ENCODE measurements around the gene CTBP2. TPM values are rescaled to one million over a fixed set of nuclear protein-coding genes. Genes with fewer than 3 reads are reported as not detected.

The CTBP2 gene
- total RNA-seq, 2 donors from 2014 or later = 26.0 to 36.0 TPM

- H3K4me3 ChIP-seq = no peak overlapping the region
- H3K9me3 ChIP-seq = no peaks in the 10 kb centered on the region
- TF ChIP-seq, protein P1, sequence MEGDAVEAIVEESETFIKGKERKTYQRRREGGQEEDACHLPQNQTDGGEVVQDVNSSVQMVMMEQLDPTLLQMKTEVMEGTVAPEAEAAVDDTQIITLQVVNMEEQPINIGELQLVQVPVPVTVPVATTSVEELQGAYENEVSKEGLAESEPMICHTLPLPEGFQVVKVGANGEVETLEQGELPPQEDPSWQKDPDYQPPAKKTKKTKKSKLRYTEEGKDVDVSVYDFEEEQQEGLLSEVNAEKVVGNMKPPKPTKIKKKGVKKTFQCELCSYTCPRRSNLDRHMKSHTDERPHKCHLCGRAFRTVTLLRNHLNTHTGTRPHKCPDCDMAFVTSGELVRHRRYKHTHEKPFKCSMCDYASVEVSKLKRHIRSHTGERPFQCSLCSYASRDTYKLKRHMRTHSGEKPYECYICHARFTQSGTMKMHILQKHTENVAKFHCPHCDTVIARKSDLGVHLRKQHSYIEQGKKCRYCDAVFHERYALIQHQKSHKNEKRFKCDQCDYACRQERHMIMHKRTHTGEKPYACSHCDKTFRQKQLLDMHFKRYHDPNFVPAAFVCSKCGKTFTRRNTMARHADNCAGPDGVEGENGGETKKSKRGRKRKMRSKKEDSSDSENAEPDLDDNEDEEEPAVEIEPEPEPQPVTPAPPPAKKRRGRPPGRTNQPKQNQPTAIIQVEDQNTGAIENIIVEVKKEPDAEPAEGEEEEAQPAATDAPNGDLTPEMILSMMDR (IDR thresholded peaks at IDR 0.05) = no peak
- no peaks in the 10 kb centered on the region for H3K36me3 ChIP-seq
- peaks cover 0 to 69% of the 10 kb centered on the region in 2 donors for H3K4me1 ChIP-seq
- no peaks in the 10 kb centered on the region for H3K27me3 ChIP-seq
- no peak overlapping the region for H3K27ac ChIP-seq
- no peak for DNase-seq (ENCODE audit: low spot score)
Measured at GRCh38 chr10:125141860-125142484, 18.4 kb downstream of the CTBP2 start.

- H3K9me3 ChIP-seq = no peaks in the 10 kb centered on the region
- H3K27me3 ChIP-seq = no peaks in the 10 kb centered on the region
- H3K36me3 ChIP-seq = no peaks in the 10 kb centered on the region
- TF ChIP-seq, protein P1 (IDR thresholded peaks at IDR 0.05) = no peak
- peaks cover 0 to 69% of the 10 kb centered on the region in 2 donors for H3K4me1 ChIP-seq
- DNase-seq (ENCODE audit: low spot score) = no peak
- no peak overlapping the region for H3K27ac ChIP-seq
- no peak overlapping the region for H3K4me3 ChIP-seq
Measured at GRCh38 chr10:125141150-125141859, 19.1 kb downstream of the CTBP2 start.

GRCh38 chr10:125140151-125140550 is 20.2 kb downstream of the CTBP2 start:
- no peaks in the 10 kb centered on the region for H3K9me3 ChIP-seq
- no peaks in the 10 kb centered on the region for H3K27me3 ChIP-seq
- H3K36me3 ChIP-seq = no peaks in the 10 kb centered on the region
- no peak for DNase-seq (ENCODE audit: low spot score)
- no peak overlapping the region for H3K27ac ChIP-seq
- TF ChIP-seq, protein P1 (IDR thresholded peaks at IDR 0.05) = no peak
- H3K4me3 ChIP-seq = no peak overlapping the region
- H3K4me1 ChIP-seq = peaks cover 0 to 70% of the 10 kb centered on the region in 2 donors

DNA sequence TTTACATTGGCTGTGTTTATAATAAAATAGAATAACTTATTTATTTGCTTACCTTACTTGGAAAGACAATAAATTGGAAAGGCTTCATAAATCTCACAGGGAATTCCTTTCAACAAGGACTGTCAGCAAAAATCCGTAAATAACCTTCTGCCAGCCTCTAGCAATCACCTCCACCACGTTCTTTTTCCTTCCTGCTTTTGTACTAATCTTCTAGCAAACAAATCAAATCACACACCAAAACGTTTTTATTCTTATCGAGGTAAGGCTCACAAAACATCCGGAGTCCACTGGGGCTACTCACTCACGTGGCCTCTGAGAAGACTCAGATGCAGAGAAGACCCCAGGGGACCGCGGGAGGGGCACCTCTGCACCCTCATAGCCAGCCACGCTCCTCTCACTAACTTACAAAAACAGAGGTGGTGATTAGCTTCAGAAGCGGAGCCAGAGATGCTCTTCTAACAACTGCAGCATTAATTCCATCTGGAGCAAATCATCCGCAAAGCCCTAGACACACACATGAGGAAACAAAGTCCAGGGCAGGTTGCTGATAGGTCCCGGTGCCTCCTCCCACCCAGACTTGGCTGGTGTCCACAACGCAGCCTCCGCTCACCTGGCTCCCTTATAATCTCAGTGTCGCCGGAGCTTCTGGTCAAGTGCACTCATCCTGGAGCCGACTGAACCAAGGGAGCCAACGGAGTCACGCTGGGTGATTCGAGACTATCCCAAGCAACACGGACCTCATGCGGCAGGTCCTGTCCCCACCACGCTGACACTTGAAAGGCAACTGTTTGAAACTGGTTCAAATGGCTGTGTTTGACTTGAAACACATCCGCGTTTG is 22.5 kb downstream of the CTBP2 start:
- no peak overlapping the region for H3K4me3 ChIP-seq
- H3K9me3 ChIP-seq = no peaks in the 10 kb centered on the region
- H3K27me3 ChIP-seq = no peaks in the 10 kb centered on the region

GRCh38 chr10:125136087-125136486 is 24.3 kb downstream of the CTBP2 start:
- no peak for DNase-seq (ENCODE audit: low spot score)
- peaks cover 0 to 55% of the 10 kb centered on the region in 2 donors for H3K4me1 ChIP-seq
- H3K36me3 ChIP-seq = no peaks in the 10 kb centered on the region
- no peaks in the 10 kb centered on the region for H3K9me3 ChIP-seq
- H3K27me3 ChIP-seq = no peaks in the 10 kb centered on the region
- no peak overlapping the region for H3K4me3 ChIP-seq
- TF ChIP-seq, protein P1 (IDR thresholded peaks at IDR 0.05) = no peak
- no peak overlapping the region for H3K27ac ChIP-seq

More for the DNA sequence above, 22.5 kb downstream of the CTBP2 start:
- Histone ChIP-seq H3K27ac (no peak overlapping the region), H3K4me1 (peaks cover 0 to 67% of the 10 kb centered on the region in 2 donors), H3K36me3 (no peaks in the 10 kb centered on the region)
- TF ChIP-seq, protein P1 (IDR thresholded peaks at IDR 0.05) = peak in 1 of 2 donors; percentile 27
- DNase-seq (ENCODE audit: low spot score) = no peak
